GM19238 (cell line): ENCODE results near the gene PLCB2.

Source experiments
- DNase-seq: peaks from one replicate; pipeline ENCODE4 v3.0.0; 2011; ENCODE audit warnings: low spot score; ENCODE audit not compliant: insufficient read length

PLCB2 gene

DNA sequence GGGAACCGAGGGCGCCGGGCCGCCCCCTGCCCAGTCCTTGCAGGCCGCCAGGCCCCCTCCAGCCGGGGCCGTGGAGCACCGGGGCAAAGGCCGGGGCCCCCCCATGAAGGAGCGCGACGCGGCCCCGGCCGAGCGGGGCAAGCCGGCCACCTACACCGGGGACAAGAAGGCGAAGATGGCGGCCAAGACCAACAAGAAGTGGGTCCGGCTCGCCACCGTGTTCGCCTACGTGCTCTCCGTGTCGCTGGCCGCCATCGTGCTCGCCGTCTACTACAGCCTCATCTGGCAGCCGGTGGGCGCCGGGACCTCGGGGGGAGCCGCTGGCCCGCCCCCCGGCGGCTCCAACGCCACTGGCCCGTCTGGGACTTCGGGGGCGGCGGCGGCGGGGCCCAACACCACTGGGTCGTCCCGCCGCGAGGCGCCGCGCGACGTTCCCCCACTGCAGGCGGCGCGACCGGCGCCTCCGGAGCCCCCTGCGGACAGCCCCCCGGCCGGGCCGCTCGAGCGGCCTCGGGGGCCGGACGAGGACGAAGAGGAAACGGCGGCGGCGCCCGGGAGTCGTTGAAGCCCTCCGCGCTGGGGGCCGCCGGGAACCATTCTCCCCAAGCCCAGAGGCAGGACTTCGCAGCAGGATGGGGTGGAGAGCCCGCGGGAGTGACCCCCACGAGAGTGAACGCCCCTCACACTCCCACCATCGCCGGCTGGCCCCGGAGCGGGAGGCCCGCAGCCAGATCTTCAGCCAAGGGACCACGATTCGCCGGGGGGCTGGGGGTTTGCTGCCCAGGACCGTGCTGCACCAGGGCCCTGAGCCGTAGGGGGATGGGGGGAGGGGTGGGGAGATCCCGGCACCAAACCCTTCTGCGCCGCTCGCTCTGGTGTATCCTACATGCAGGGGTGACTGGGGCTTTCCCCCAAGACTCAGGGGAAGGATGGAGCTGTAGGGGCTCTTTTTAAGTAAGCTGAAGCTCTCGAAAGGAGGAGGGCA is 16.5 kb upstream of the PLCB2 start:
- no peak for DNase-seq

DNA sequence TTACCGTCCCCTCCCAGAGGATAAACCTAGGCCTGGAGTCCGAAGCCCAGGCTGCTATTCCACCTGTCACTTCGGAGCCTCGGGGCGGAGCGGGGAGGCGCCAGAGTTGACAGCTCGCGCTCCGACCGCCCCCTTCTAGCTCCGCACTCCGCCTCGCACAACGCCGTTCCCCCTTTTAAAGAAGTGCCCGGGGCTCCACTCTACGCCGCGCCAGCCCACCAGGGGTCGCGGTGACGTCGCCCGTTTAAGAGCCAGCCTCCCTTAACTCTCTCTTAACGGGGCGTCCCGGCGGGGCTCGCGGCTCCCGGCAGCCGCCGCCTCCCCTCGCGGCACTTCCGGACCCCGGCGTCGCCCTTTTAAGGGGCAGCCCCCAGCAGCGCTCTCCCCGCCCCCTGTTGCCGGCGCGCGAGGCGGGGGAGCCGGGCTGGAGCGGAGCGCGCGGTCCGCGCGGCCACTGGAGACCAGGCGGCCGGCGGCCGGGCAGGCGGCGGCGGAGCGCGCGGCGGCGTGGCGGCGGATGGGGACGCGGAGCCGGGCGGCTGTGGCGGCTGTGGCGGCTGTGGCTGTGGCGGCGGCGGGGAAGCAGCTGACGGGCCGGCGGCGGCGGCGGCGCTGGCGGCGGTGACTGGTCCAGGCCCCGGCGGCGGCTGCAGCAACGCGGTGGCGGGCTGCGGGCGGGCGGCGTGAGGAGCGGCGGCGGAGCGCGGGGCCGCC is 15.7 kb upstream of the PLCB2 start, which contains the start of gene INAFM2:
TSS of gene INAFM2 (plus strand) at position 454 of the 714 bp plus-strand sequence. CDS start 364 bp downstream, outside the sequence.
- DNase-seq, result peak; percentile 98

DNA sequence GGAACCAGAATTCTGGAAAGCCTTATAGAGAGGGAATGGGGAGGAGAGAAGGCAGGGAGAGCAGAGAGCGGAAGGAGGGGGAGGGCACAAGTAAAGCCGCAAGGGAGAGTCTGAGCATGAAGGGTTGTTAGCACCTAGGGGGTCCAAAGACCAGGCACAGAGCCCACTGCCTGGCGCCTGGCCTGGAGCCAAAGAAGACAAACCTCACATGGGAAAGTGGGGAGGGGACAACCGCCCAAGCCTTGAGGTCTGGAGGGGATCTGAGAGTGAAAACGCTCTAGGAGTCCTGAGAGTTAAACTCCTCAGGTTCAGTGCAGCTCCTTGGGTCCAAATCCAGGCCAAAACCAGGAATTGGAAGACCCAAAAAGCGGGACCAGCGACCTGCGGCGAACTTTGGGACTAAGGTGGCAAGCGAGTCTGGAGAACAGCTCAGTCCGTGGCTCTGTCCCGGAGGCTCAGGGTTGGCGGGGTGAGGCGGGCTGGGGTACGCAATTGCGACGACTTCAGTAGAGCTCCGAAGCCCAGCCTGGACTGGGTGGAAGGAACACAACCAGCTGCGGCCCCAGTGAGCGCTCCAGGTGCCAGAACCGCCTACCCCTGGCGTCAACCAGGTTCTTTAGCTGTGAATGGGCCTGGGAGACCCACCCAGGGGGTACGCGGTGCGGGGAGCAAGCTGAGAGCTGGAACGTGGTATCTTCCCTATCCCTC is 14.9 kb upstream of the PLCB2 start:
- no peak for DNase-seq

DNA sequence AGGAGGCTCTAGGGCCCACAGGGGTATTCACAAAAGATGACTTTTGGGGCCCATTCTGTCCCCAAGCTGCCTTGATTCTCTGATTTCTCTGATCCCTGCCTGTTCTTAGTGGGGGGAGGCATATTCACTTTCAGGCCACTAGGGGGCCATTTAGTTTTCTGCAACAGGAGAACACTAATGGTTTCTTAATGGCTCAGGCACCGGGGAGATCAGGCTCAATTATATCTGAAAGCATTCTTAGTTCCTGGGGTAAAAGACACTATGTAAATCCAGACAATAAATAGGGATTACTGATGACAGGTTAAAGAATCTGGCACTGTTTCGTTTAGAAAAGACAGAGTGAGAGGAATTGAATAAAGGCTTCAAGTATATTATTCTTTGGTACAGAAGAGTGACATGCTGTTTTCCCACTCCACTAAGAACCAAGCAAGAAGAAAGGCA is 13.2 kb upstream of the PLCB2 start:
- no peak for DNase-seq

GRCh38 chr15:40320409-40320808 is 12.7 kb upstream of the PLCB2 start:
- DNase-seq, result no peak

DNA sequence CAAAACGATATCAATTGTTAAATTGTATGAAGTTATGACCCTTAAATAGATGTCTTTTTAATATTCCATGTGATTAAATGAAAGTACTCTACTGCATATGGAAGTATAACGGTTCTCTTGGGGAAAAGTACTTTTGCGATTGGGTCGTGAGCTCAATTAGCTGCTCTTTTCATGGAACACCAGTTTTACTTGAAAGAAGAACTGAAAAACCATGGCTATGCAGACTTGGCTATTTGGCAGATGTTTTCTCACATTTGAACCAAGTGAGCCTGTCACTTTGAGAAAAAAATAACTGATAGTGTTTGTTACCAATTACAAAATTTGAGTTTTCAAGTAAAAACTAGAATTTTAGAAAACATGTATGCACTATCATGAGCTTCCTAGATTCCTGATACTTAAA is 9.8 kb upstream of the PLCB2 start:
- no peak for DNase-seq

DNA sequence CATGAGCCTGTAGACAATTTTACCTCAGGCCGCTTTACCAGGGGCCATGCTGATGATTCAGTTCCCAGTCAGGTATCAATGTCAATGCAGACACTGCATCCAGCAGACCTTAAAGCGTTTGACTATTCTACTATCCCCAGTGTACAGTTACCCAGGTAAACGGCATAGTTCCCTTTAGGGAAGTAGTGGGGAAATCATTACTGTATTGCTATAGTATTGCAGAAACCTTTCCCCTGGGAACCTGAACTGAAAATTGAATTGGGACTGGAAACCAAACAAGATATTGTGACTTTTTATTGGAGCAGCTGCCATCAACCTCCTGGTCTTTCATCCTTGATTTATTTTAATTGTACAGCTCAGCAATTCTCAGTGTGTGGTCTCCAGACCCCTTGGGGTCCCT is 9.2 kb upstream of the PLCB2 start:
- no peak for DNase-seq

DNA sequence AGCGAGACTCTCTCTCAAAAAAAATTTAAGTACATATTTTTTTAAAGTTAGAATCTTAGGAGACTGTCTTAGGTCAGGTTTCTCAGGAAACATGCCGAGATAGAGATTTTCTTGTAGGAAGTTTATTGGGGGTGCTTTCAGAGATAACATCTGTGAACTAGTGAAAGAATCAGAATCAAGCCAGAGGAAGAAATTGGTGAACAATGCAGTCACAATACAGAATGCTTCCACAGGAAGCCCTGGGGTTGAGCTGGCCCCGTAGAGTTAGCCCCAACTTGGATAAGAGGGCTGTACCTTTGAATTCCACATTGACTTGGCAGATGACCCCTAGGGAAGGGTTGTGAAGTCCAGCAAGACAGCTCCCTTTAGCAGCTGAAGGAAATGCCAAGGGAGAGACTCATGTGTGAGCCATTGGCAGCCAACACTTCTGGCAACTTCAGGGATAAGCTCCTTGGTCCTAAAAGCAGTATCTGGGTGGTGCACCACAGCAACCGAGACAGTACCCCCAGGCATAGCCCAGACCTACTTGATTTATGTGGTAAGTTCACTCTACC is 7.1 kb upstream of the PLCB2 start:
- no peak for DNase-seq

- DNase-seq, result no peak
Measured at GRCh38 chr15:40313531-40314398, 6.0 kb upstream of the PLCB2 start.

- DNase-seq, result no peak
Measured at GRCh38 chr15:40312370-40313158, 4.8 kb upstream of the PLCB2 start.

DNA sequence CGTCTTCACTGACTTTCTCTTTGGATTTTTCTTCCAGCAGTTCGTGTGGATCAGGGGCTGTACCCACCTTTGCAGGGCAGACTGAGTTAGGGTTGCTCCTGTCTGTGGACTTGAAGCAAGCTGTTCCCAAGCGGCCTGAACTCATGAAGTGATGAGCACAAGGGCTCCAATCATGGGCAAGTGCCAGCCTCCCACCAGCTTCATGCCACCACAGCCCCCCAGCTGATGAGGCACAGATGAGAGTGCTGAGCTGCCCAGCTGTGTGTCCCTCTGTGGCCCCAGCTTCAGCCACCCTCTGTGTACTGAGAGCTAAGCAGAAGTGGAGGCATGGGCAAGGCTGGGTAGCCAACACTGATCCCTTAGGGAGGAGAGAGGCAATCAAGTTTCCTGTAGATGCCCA is 3.3 kb upstream of the PLCB2 start:
- DNase-seq, result no peak

DNA sequence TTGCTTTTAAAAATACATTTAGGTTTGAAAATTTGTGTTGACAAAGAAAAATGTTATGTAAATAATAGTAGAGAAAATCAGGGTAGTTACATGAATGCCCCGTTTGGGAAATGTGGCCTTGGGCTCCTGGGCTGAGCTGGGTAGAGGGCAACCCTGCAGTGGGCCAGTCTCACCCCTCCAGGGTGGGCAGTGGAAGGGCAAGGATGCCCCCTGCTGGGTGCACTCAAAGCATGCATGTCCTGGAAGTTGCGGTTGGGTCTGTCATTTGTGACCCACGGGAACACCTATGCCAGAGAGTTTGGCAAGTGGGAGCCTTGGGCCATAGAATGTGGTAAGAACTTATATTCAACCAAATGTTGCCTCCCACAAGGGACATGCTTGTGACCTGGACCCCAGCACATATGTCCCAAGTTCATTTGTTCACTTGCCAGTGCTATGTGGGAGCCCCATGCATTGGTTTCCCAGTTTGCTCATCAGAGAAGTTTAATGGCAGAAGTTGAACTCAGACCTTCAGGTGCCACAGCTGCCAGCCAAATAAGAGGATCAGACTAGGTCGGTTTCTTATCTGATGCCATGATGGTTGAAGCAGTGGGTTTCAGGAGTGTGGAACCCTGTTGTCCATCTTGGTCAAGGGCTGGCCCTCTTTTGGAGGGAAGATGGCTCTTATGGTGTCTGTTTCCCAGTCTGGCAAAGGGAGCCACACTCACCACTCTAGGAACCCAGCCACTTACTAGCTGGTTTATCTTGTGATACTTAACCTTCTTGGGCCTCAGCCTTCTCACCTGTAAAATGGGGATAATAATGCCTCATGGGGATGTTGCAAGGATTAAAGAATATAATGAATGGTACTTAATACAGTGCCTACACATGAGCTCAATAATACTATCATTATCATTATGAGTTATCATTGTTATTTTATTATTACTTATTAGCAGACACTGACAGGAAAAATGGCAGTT is 2.5 kb upstream of the PLCB2 start:
- DNase-seq, result no peak

DNA sequence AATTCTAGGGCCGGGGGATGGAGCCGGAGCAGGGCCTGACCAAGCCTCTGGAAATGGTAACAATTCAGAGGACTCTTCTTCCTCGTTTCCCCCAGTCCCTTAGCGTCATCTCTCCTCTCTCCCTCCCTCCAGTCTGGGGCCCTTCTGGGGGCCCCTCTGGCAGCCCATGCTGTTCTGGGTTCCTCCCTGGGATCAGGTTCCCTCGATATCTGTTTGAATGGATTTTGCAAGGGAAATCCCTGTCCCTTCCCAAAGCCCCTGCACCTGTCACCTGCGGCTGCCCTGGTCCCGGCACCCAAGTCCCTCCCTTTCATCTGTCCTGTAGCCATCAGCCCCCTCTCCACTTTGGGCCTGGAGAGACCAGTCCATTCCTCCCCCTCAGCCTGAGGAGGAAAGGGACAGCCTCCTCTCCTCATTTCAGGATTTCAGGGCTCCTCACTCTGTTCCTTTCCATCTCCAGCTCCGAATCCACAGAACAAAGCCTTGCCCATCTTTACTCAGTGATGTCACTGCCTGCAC is 1.7 kb upstream of the PLCB2 start:
- no peak for DNase-seq

DNA sequence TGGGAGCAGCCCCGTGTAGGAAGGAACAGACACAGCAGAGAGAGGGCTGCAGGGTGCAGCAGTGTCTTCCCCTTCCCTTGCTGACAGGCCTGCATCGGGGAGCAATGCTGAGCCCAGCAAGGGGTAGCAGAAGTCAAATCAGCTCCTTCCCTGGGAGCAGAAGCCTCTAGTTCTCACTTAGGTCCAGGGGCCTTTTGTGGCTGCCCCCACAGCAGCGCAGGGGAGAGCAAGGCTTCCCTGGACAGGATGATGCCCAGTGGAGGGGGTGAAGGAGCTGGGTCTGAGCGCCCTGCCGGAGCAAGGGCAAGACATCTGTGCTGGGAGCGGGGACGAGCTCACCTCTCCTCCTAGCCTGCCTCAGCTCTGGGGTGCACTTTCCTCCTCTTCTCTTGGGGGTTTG is 827 bp downstream of the PLCB2 start:
- DNase-seq, result peak; percentile 46

DNA sequence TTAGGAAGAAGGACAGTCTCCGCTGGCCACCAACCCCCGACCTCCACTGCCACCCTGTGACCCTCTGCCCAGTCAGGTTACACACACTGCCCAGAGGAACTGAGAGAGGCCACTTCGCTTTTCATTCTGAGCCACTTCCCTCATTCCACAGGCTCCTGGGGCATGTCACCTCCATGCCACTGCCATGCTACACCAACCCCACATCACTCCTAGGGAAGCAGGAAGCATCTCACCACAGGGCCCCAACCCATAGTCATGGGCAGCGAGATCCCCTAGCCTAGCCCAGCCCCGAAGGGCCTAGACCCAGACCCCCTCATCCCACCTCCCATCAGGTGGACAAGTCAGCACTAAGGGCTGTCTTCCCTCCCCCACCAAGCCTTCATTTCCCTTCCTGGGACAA is 1.4 kb downstream of the PLCB2 start:
- DNase-seq, result no peak

GRCh38 chr15:40305281-40305680 is 2.5 kb downstream of the PLCB2 start:
- DNase-seq, result no peak

- no peak for DNase-seq
Measured at GRCh38 chr15:40303576-40303975, 4.2 kb downstream of the PLCB2 start.

DNA sequence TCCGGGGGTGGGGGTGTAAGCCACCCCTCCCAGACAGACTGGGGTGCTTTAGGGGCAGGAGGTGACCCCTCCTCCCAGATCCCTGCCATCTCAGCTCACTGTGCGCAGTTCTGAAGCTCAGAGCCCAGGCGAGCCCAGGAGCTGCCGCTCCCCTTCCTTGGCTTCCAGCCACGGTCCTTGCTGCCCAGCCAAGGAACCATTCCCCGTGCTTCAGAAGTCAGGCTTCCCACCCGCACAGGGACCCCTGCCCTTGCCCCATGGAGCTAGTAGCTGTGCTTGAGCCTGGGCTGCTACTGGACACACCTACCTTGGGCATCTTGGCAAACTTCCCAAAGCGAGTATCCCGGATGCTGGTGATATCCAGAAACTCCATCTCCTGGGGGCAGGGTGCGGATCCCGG is 4.8 kb downstream of the PLCB2 start:
- no peak for DNase-seq
